ENCODE measurements around the gene GNAL.

GRCh38 chr18:11661430-11661829 lies 27.6 kb upstream of the GNAL start:
- TF ChIP-seq POLR2A (IDR thresholded peaks at IDR 0.05) (no peak), CTCF (IDR thresholded peaks at IDR 0.05) (no peak)

Measured in testis (tissue), 2 donors.